IPS DF 6.9 (cell line): ENCODE measurements around the gene LRRC59.
A peak's percentile ranks its signal among the peaks of the same experiment; 100 is the strongest.
"Not testable (repeated sequence)": the region's sequence is repeated elsewhere in the genome, so short reads cannot be mapped to it uniquely, and the experiment has no call there.

Experiments
- DNase-seq: peaks from one replicate; pipeline ENCODE4 v3.0.0-alpha.2; 2013; ENCODE audit warnings: low read depth, low spot score
- H3K27ac ChIP-seq: one replicate; pipeline ENCODE4 v1.5.1; 2013; ENCODE audit warnings: low read length, control low read depth
- H3K27me3 ChIP-seq: 2 replicates; pipeline ENCODE4 v1.6.1; 2013; ENCODE audit warnings: mild to moderate bottlenecking, low read length; ENCODE audit not compliant: control insufficient read depth, insufficient read depth
- H3K36me3 ChIP-seq: 2 replicates; pipeline ENCODE4 v1.6.1; 2013; ENCODE audit warnings: low read length; ENCODE audit not compliant: control insufficient read depth, insufficient read depth
- H3K4me1 ChIP-seq: 2 replicates; pipeline ENCODE4 v1.6.1; 2013; ENCODE audit warnings: low read length; ENCODE audit not compliant: control insufficient read depth, insufficient read depth
- H3K4me3 ChIP-seq: 2 replicates; pipeline ENCODE4 v1.5.1; 2013; ENCODE audit warnings: mild to moderate bottlenecking, low read length
- H3K9me3 ChIP-seq: 2 replicates; pipeline ENCODE4 v1.6.1; 2013; ENCODE audit warnings: low read length, inconsistent platforms; ENCODE audit not compliant: control insufficient read depth, insufficient read depth
- WGBS: extraction: QIAGEN DNeasy Blood & Tissue Kit; methylation state at CpG from one replicate; pipeline ENCODE4 v1.1.7; 2013; ENCODE audit warnings: mixed read lengths, missing lambda C conversion rate; ENCODE audit not compliant: insufficient read length, insufficient coverage; 5-methylcytosine and 5-hydroxymethylcytosine counted together

LRRC59 gene

DNA sequence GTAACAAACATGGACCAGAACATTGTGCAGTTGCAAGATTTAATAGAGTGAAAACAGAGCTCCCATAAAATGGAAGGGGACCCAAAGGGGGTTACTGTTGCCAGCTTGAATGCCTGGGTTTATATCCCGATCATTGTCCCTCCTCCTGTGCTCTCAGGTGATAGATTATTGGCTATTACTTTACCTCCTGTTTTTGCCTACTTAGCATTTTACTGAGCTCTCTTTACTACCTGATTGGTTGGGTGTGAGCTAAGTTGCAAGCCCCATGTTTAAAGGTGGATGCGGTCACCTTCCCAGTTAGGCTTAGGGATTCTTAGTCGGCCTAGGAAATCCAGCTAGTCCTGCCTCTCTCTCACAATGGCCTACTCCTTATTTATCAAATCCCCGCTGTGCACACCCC is 8.0 kb upstream of the LRRC59 start:
- H3K9me3 ChIP-seq, H3K4me3 ChIP-seq, DNase-seq, H3K4me1 ChIP-seq, H3K27ac ChIP-seq, H3K27me3 ChIP-seq, H3K36me3 ChIP-seq: not testable (repeated sequence)
- no CpG with 5 or more reads among the region's 4 CpGs for WGBS

DNA sequence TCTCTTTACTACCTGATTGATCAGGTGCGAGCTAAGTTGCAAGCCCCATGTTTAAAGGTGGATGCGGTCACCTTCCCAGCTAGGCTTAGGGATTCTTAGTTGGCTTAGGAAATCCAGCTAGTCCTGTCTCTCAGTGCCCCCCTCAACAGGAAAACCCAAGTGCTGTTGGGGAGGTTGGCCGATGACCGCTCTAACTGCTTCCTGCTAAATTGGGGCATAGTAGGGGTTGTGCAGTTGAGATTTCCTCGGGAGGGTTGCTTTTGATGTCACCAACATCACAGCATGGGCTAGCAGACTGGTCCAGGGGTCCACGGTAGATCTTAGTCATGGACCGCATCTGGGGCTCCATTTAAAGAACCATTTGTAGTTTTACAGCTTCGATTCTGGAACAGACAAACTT is 2.3 kb upstream of the LRRC59 start:
- DNase-seq, H3K4me3 ChIP-seq, H3K36me3 ChIP-seq, H3K4me1 ChIP-seq, H3K27ac ChIP-seq, H3K27me3 ChIP-seq, H3K9me3 ChIP-seq: not testable (repeated sequence)
- no CpG with 5 or more reads among the region's 8 CpGs for WGBS

DNA sequence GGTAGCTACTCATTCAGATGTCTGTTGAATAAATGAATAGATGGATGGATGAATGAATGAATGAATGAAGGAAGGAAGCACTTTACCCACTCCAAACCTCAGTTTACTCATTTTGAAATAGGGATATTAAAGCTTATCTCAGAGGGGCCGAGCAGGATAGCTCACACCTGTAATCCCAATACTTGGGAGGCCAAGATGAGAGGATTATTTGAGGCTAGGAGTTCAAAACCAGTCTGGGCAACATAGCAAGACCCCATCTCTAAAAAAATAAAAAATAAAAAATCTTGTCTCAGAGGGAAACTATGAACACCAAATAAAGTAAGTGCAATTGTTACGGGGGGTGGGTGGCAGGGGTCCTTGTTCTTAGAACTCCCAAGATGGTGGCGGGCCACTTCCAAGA is 1.3 kb upstream of the LRRC59 start:
- H3K27ac ChIP-seq, DNase-seq, H3K4me3 ChIP-seq, H3K9me3 ChIP-seq, H3K36me3 ChIP-seq, H3K4me1 ChIP-seq, H3K27me3 ChIP-seq: not testable (repeated sequence)
- WGBS = no CpG with 5 or more reads among the region's 3 CpGs

DNA sequence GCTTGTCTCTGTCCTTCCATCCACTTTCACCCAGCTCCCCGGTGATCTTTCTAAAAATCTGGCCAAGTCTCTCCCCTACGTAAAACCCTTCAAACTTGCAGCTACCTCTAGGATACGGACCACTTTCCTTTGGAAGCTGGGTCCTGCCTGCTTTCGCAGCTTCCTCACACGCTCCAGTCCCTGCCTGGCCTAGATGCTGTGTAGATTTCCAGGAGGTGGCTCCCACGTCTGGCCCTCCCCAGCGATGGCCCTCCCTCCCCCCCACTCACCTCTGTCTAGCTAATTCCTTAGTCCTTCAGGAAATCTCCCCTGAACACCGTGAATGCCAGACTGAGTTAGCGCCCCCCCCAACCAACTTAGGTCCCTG is 579 bp upstream of the LRRC59 start:
- WGBS = no CpG with 5 or more reads among the region's 9 CpGs
- no peak for DNase-seq
- Histone ChIP-seq H3K4me1 (0 out of 2 replicates have a peak, but pooled peaks cover 1% of the 10 kb centered on the region), H3K36me3 (peaks cover 14% of the 10 kb centered on the region; the same call in 1 of the 2 replicates), H3K9me3 (no peaks in the 10 kb centered on the region), H3K4me3 (no peak overlapping the region), H3K27me3 (no peaks in the 10 kb centered on the region), H3K27ac (no peak overlapping the region)

DNA sequence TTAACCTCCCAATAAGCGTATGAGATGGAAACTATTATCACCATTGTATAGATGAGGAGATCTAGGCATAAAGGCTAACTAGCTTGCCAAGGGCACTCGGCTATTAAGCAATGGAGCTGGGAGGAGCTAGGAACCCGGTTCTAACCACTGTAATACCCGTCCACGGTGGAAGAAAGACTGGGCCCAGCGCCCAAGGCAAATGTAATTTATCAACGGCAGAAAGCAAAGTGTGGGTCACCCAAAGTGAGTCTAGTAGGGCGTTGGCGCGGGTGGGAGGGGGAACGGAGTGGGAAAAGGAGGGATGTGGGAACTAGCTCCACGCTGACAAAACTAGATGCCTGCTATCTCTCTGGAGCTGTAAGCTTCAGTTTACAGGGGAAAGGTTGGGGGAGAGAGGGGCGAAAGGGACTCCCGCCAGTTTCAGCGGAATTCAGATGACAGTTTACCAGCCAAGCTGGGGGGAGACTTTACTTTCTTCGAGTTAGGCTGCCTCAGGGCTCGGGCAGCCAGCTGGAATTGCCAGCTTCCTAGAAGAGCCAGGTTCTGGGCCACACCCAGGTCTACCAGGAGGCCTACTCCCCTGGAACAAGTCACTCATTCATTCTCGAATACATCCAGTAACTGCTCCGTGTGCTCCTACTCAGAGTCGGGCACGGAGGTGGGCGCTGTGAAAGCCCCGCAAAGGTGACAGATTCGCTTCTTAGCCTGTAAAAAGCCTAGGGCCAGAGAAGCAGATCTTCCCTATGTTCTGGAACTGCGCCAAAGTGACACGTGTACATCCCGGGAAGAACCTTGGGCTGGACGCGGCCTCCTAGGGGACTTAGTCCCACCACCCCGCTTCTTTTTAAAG is 837 bp downstream of the LRRC59 start:
- peak overlapping the region; percentile 78 for H3K4me3 ChIP-seq
- H3K9me3 ChIP-seq = no peaks in the 10 kb centered on the region
- no peak for DNase-seq
- no CpG with 5 or more reads among the region's 30 CpGs for WGBS
- H3K4me1 ChIP-seq = no peaks in the 10 kb centered on the region
- H3K27me3 ChIP-seq = no peaks in the 10 kb centered on the region
- H3K27ac ChIP-seq = no peak overlapping the region
- peaks cover 26% of the 10 kb centered on the region; the same call in 1 of the 2 replicates for H3K36me3 ChIP-seq

DNA sequence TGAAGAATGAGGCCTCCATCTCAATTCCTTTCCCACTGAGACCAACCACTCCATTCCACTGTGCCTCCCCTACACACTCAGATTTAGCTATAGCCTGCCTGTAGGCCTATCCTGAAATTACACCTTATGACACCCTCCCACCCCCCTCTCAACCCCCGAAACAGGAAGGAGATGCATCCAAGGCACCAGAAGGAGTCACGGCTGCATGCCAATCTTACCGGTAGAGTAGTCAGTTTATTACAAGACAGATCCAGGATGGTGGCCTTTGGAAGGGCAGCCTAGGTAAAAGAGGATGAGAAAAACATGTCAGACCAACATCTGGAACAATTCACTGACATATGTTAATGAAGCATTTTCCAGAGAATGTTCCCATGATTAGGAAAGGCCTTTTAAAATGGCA is 2.6 kb downstream of the LRRC59 start:
- Histone ChIP-seq H3K4me3 (no peak overlapping the region), H3K27me3 (no peaks in the 10 kb centered on the region), H3K9me3 (no peaks in the 10 kb centered on the region), H3K27ac (no peak overlapping the region), H3K36me3 (peaks cover 30% of the 10 kb centered on the region; the same call in 1 of the 2 replicates), H3K4me1 (no peaks in the 10 kb centered on the region)
- no peak for DNase-seq
- WGBS = no CpG with 5 or more reads among the region's 3 CpGs

DNA sequence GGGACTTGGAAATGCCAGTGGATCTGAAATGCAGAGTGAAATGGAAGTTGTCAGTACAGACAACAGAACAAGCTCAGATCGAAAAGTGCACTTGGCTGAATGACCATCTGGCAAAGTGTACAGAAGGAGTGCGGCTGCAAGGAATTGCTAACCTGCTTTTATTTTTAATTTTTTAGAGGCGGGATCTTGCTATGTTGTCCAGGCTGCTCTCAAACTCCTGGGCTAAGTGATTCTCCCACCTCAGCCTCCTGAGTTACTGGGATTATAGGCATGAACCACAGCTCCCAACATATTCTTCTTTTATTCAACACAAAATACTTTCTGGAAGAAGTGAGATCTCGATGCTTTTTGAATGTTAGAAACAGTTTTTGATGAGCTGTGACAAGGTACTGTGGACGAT is 3.6 kb downstream of the LRRC59 start:
- Histone ChIP-seq H3K27me3 (no peaks in the 10 kb centered on the region), H3K4me1 (no peaks in the 10 kb centered on the region), H3K4me3 (no peak overlapping the region), H3K9me3 (no peaks in the 10 kb centered on the region), H3K36me3 (peaks cover 35% of the 10 kb centered on the region; the same call in 1 of the 2 replicates), H3K27ac (no peak overlapping the region)
- WGBS = no CpG with 5 or more reads among the region's 5 CpGs
- no peak for DNase-seq

DNA sequence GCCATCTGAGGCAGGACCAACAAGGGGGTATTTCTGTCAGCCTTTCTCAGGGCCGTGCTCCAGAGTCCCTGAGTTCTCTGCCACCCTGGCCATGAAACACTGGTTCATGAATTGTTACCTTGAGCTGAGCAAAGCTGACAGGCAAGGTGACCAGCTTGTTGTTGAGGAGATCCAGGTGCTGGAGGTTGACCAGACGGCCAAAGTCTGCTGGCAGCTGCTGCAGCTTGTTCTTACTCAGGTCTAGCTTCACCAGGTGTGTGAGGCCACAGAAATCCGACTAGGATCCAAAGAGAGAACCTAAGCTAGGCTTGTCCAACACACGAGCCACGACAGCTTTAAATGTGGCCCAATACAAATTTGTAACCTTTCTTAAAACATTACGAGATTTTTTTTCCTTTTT is 4.7 kb downstream of the LRRC59 start:
- no CpG with 5 or more reads among the region's 6 CpGs for WGBS
- no peak for DNase-seq
- no peaks in the 10 kb centered on the region for H3K27me3 ChIP-seq

DNA sequence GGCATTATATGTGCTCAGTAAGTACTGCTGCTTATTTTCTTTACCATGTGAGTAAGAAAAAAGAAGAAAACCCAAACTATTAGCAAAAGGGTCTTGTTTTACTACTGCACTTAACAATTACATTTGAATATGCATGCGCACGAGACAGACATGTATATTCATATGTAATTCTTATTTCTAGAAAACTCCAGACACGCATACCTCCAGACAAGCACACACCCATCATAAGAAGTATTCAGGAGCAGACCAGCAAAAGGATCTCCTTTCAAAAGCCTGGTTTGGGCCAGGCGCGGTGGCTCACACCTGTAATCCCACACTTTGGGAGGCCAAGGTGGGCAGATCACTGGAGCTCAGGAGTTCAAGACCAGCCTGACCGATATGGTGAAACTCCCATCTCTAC is 7.8 kb downstream of the LRRC59 start:
- H3K27me3 ChIP-seq = no peaks in the 10 kb centered on the region
- no CpG with 5 or more reads among the region's 6 CpGs for WGBS
- DNase-seq = no peak

More for the DNA sequence above, 4.7 kb downstream of the LRRC59 start:
- Histone ChIP-seq H3K27ac (no peak overlapping the region), H3K9me3 (no peaks in the 10 kb centered on the region), H3K4me1 (no peaks in the 10 kb centered on the region), H3K4me3 (no peak overlapping the region), H3K36me3 (peaks cover 42% of the 10 kb centered on the region; the same call in 1 of the 2 replicates)

DNA sequence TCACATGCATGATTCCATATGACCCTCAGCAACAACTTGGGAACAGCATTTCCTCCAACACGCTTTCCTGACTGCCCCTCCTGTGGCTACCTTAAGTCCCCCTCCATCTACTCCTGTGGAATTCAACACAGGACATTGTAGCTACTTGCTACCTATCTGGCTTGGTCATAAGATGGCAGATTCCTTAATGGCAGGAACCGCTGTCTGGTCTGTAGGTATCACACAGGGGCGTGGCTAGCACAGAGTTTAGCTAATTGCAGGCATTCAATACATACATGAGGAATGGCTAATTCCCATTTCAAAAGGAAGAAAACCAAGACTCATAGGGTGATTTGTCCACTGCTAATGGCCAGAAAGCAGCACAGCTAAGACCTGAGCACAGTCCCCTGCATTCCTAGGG is 8.6 kb downstream of the LRRC59 start:
- Histone ChIP-seq H3K27me3 (no peaks in the 10 kb centered on the region), H3K4me3 (no peak overlapping the region), H3K36me3 (peaks cover 53% of the 10 kb centered on the region), H3K9me3 (no peaks in the 10 kb centered on the region), H3K27ac (no peak overlapping the region), H3K4me1 (no peaks in the 10 kb centered on the region)
- WGBS = no CpG with 5 or more reads among the region's 3 CpGs
- no peak for DNase-seq

More for the DNA sequence above, 7.8 kb downstream of the LRRC59 start:
- Histone ChIP-seq H3K27ac (no peak overlapping the region), H3K36me3 (peaks cover 53% of the 10 kb centered on the region; the same call in 1 of the 2 replicates), H3K4me1 (no peaks in the 10 kb centered on the region), H3K4me3 (no peak overlapping the region), H3K9me3 (no peaks in the 10 kb centered on the region)

DNA sequence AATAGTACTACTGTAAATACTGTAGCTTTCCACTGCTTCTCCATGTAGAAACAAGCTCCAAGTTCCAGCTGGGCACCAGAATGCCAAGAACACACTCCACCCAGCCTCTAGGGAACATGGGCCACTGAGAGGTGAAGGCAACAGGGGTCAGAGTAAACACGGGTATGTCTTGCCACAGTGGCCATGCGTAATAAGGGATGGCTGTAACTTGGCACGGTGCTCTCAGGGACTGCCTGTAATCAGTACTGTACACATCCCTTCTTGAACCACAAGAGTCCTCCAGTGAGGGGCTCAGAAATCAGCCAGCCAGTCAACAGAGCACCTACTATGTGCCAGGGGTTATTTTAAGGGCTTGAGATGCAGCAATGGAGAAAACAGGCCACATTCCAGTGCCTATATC is 10.8 kb downstream of the LRRC59 start:
- Histone ChIP-seq H3K27me3 (no peaks in the 10 kb centered on the region), H3K4me3 (no peak overlapping the region), H3K36me3 (peaks cover 40% of the 10 kb centered on the region), H3K4me1 (no peaks in the 10 kb centered on the region), H3K27ac (no peak overlapping the region), H3K9me3 (no peaks in the 10 kb centered on the region)
- no peak for DNase-seq
- WGBS = no CpG with 5 or more reads among the region's 3 CpGs
